Endothelial cell of umbilical vein (primary cell): ENCODE measurements around the gene RALGPS2.

Experiments
- EZH2 ChIP-seq: IDR thresholded peaks from 2 replicates; pipeline ENCODE4 v1.6.1; 2012; ENCODE audit warnings: borderline replicate concordance, low read depth, mild to moderate bottlenecking, moderate library complexity, low read length, inconsistent platforms; ENCODE audit not compliant: severe bottlenecking
- JUN ChIP-seq: IDR thresholded peaks from 2 replicates; pipeline ENCODE4 v1.6.1; 2011; ENCODE audit warnings: borderline replicate concordance, low read depth; ENCODE audit not compliant: insufficient read length, insufficient read depth
- MAX ChIP-seq: IDR thresholded peaks from 2 replicates; pipeline ENCODE4 v1.6.1; 2011; ENCODE audit not compliant: insufficient read depth, insufficient read length
- POLR2A ChIP-seq: IDR thresholded peaks from 2 replicates; pipeline ENCODE4 v1.6.1; 2012; ENCODE audit warnings: low read depth, mild to moderate bottlenecking, control low read depth, low read length
- POLR2AphosphoS5 ChIP-seq: IDR thresholded peaks from 2 replicates; pipeline ENCODE4 v1.6.1; 2012; ENCODE audit warnings: low read depth, mild to moderate bottlenecking, control low read depth, low read length, moderate library complexity; ENCODE audit not compliant: insufficient read depth
- TF ChIP-seq, protein P1 (sequence below), 2 donors: IDR thresholded peaks; 1 replicate in 1 of 2; 2 replicates in 1 of 2; pipeline ENCODE4 v1.5.1; 2011; ENCODE audit warnings: low read length in 2 of 2, mild to moderate bottlenecking in 2 of 2, moderate library complexity in 2 of 2, control low read depth in 1 of 2, inconsistent platforms in 1 of 2, low read depth in 1 of 2; ENCODE audit not compliant: insufficient read depth in 1 of 2; ENCODE audit errors: extremely low read depth in 1 of 2

DNA sequence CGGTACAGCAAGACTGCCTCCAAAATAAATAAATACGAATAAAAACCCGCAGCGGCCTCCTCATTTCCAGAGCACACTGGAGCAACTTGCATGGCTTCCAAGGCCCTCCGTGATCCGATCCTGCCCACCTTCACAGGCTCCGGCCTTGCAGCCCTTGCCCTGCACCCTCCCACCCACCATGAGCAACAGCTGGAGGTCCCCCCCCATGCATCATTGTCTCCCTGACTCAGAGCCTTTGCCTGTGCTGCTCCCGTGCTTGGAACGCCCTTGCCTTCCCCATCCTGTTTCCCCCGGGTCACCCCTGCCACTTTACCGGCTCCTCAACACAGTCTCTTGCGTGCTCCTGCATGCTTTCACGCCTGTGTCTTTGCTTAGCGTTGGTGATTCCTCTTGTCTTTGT lies 216.8 kb downstream of the RALGPS2 start:
- TF ChIP-seq POLR2A (no peak), MAX (no peak), EZH2 (no peak), JUN (no peak), POLR2AphosphoS5 (no peak)
- TF ChIP-seq, protein P1, sequence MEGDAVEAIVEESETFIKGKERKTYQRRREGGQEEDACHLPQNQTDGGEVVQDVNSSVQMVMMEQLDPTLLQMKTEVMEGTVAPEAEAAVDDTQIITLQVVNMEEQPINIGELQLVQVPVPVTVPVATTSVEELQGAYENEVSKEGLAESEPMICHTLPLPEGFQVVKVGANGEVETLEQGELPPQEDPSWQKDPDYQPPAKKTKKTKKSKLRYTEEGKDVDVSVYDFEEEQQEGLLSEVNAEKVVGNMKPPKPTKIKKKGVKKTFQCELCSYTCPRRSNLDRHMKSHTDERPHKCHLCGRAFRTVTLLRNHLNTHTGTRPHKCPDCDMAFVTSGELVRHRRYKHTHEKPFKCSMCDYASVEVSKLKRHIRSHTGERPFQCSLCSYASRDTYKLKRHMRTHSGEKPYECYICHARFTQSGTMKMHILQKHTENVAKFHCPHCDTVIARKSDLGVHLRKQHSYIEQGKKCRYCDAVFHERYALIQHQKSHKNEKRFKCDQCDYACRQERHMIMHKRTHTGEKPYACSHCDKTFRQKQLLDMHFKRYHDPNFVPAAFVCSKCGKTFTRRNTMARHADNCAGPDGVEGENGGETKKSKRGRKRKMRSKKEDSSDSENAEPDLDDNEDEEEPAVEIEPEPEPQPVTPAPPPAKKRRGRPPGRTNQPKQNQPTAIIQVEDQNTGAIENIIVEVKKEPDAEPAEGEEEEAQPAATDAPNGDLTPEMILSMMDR (IDR thresholded peaks at IDR 0.05; ENCODE audit: extremely low read depth in 1 of 2, insufficient read depth in 1 of 2, low read depth in 1 of 2, low read length in 2 of 2), result no peak
